GM18508 (cell line): Measurements from ENCODE around the gene ITPR1.

Source experiments
- ATAC-seq: cut with Tn5 transposase; IDR thresholded peaks from one replicate; pipeline ENCODE4 v1.9.1; 2021; ENCODE audit warnings: moderate number of reproducible peaks; ENCODE audit not compliant: insufficient read depth, unreplicated experiment

The ITPR1 gene

DNA sequence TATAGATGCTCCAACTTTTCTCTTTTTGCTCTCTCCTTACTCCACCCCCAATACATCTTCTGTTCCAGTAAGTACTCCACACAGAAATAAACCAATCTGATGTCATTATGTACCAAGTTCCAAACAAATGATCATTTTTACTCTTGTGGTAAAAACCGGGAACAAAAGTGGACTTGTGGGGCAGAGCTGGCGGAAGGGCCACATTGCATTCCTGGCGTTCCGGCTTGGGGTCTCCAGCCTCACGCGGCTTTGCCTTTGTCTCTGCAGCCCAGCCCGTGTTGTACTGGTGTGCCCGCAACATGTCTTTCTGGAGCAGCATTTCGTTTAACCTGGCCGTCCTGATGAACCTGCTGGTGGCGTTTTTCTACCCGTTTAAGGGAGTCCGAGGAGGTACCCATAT lies 301.6 kb downstream of the ITPR1 start:
- no peak for ATAC-seq

DNA sequence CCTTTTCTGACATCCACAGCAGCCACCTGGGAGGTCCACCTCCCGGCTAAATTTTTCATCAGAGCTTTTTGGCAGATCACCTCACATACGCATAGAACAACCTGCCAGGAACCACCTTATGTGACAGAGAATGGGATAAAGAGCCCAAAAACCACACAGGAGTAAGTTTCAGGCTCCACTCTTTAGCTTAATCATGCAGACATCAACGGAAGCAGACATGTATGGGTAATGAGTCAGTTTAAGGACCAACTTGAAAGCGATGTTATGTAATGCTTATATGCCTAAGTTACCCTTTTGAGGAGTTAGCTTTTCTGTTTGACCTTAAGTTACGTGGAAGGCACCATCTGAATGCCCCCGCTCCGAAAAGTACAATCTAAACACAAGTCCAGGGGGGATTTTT lies 302.8 kb downstream of the ITPR1 start:
- no peak for ATAC-seq

DNA sequence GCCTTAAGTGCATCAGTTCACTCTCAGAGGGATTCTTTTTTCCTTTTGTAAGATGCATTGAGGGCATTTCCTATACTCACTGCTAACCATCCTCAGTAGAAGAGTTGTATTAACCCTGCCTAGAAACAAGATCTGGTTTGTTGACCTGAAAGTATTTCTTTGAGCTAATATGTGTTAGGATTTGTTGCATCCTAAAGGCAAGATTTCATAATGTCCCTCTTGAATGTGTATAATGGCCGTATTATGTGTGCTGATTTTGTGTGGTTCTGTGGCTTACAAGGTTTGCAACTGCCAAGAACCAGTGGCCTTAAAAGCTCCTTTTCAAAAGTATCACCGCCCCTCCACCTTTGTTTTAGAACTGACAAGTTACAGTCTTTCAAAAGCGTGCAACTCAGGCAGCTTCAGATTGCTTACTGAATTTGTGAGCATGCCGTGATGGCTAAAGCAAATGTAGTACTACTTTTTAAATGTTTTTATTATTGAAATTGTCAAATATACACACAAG lies 304.1 kb downstream of the ITPR1 start:
- ATAC-seq = no peak

DNA sequence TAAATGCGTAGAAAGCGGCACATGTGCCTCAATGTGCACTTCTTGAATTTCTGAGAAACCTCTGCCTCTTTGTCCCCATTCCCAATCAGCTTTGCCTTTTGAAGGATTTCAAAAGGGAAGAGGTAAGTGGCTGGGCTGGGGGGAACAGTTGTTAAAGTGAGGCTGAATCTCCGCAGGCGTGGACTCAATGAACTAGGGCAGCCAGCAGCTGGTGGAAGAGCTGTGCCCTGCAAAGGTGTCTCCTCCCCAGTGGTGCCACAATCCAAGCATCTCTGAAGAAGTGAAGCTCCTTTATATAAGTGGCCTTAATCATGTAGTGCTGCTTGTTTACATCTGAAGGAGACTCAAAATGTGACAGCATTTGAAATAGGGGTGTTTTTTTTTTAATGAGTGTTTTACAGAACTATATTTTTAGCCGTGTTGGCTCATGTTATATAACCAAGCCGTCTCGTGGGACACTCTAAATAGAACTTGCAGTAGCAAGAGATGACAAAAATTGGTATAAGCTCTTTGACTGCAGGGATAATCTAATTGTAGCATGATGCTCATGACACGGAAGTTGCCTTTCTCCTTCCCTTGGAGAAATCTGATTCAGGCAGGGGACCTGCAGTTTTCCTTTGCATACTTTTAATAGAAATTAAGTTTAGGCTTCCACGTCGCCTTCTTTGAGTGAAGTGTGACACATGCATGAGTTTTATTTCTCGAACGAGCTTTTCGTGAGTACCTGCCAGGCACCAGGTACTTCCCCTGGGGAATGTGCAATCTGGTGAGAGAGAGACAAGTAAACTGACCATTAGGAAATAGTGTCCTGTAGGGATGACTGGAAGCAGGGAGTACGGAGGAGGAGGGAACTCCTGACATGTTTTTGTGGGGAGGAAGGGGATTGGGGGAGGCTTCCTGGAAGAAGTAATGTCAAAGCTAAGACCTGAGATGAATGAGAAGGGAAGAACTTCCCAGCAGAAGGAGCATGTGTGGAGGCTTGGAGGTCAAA lies 306.4 kb downstream of the ITPR1 start:
- ATAC-seq = no peak

DNA sequence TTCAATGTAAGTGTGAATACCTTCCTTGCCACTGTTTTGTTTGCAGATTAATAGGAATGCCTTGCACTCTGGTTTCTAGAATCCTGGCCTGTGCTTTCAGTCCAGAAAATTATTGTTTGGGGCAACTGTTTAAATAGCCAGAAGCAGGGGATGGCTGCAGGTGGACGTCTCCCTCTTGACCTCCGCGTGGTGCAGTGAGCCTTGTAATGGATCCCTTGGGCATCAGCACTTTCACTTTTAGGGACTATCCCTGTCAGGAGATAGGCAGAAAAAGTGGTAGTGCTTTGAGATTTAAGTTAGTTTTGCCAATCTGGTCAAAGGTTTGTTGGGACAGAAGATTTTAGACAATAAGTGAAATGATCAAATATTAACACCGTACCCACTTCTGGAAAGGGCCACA lies 307.4 kb downstream of the ITPR1 start:
- no peak for ATAC-seq

DNA sequence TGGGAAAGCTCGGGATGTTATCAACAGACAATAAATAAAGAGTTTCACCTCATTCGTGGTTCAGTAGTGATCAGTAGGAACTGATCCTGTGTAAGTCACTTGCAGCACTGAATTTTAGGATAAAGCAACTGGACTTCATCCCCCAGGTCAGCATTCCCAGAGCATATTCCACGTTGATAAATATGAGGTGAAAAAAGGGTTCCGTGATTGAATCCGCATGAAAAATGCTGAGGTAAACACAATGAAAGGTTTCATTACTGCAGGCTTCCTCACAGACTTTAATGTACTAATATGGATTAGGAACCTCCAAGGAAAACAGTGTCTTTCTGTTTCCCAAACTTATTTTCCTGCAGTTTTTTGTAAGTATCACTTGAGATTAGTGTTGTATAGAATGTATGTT lies 308.7 kb downstream of the ITPR1 start:
- ATAC-seq = no peak

DNA sequence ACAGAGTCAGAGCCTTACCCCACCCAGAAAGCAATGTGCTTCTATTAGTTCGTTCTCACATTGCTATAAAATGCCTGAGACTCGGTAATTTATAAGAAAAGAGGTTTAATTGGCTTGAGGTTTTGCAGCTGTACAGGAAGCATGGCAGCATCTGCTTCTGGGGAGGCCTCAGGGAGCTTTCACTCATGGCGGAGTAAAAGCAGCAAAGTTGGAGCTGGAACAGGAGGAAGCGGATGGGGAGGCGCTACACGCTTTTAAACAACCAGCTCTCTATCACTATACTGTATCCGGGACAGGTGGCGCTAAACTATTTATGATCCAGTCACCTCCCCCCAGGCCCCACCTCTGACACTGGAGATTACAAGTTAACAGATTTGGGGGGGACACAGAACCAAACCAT lies 309.8 kb downstream of the ITPR1 start:
- ATAC-seq = no peak

DNA sequence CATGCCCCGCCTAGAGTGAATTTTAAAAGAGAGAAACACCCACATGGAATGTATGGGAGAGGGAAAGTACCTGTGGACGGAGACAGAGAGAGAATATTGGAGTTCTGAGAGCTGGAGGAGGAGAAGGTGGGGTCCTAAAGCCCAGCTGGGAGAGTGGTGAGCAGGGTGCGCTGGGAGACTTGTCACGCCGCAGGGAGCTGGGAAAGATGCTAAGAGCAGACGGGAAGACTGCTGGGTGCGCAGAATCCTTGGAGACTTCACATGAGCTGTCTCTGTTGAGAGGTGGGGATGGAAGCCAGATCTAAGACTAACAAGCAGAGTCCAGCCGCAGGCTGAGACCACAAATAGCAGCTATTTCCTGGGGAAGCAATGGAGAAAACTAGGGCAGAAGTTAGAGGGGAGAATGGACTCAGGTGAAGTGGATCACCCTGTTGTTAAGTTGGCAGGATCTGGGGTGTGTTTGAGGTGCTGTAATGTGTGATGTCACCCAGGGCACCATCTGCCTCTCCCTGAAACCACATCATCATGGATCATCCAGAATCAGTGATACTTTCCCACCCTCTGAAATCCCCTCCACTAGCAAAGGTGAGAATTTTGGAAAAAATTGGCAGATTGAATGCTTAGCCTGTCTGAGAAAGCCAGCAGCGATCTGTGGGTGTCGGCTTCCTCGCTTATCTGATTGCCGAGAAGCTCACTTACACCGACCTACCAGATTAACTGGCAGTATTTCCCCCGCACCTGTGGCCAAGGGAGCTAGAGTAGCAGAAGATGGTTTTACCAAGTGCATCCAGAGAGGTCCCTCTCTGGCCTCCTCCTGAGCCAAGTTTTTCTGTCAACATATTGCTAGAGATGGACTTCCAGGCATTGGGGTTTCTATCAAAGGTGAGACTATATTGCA lies 311.3 kb downstream of the ITPR1 start:
- ATAC-seq = no peak

DNA sequence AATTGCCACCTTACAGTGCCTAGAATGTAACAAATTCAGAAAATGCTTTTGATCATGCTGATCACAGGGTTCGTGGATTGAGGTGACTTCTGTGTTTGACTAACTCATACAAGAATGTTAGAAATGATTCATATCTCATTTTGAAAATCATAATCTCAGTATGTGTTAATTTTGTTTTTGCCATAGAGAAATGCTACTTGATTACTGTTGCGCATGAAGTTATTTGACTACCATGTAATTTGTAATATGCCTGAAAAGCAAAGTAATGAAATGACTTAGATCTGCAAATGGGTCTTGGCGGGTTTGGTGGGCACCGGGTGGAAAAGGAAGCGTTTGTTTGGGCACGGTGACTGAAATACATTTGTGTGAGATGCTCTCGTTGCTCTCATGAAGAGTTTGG lies 312.5 kb downstream of the ITPR1 start:
- ATAC-seq = no peak

DNA sequence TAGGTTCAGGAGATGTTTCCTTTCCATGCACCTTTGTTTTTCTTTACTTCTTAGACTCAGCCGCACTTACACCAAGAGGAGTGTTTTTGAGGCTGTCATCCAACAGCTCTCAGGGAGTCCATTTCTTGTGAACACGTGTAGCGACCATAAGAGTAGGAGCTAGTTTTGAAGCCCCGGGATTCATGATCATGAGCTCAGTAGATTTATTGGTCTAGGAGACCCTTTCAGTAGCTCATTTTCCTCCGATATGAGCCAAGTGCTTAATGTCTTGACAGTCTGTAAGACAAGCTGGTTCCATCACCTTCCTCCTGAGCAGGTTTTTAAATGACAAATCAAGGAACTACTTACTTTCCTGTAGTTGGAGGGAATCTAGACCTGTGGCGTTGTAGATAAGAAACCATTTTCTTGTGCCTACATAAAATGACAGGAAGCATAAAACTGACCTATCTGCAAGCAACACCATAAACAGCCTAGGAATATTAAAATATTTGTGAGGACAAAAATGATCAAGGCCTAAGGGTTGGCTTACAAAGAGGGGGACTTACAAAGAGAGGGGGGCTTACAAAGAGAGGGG lies 313.5 kb downstream of the ITPR1 start:
- no peak for ATAC-seq

DNA sequence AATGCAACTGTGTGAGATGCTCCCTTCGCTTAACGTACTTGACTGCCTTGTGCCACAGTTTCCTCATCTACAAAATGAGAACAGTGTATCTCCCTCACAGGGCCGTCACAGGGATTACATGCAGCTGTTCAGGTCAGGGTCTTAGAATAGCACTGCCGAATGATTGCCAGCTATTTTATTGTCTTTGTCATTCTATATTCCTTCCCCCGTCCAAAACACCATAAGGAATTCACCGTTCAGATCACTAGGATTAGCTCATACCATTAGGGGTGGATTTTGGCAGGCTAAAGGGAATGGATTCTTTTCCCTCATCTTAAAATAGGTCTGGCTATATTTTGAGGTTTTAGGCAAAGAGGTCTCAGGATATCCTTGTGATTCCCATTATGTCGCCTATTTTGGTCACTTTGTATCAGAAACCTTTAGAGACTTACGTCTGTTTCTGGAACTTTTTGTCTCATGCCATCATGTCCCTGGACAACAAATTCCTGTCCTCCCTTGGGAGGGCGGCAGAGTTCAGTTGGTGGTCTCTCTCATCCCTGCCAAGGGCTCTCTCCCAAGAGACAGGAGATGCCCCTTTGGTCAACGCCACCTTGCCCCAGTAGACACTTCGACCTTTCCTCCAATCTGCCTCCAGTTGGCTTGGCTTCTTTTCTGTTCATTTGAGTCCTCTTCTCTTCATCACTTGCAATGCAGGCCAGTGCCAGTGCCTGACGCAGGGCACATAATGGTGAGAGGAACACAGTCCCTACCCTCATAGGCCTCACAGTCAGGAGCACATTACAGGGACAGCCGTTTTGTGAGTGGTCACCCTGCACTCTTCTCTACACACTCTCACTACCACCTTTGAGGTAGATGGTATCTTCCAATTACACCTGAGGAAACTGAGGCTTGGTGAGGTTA lies 314.5 kb downstream of the ITPR1 start:
- no peak for ATAC-seq

DNA sequence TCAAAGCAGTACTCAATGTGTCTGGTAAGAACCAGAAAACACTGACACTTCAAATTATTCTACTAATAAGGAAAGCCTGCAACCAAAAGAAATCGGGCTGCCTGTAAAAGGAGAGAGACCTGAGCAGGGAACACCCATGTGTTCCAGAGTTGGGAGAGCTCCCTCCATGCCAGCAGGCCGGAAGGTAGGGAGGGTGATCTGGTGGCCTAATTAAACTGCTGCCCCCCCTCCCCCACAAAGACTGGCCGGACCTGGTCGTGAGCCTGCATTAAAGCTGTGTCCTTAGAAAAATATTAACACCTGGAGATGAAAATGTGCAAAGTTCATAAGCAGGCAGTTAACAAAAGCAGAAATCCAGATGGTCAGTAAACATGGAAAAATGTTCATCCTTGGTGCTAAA lies 315.5 kb downstream of the ITPR1 start:
- ATAC-seq = no peak

DNA sequence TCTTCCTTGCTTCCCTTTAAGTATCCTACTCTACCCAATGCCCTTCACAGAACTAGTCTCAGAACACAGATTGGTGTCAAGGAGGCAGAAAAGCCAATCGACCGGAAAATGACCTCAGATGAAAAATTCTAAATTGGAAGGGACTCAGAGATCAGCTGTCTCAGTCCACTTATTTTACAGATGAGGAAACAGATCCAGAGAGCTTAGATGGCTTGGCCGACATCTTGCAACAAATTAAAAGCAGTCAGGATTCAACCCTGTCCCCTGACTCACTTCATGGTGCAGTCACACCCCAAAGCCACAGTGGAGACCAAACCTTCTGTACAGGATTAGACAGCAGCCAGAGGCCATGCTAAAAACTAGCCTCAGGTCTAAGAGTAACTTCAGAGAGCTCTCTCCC lies 316.8 kb downstream of the ITPR1 start:
- ATAC-seq = no peak

DNA sequence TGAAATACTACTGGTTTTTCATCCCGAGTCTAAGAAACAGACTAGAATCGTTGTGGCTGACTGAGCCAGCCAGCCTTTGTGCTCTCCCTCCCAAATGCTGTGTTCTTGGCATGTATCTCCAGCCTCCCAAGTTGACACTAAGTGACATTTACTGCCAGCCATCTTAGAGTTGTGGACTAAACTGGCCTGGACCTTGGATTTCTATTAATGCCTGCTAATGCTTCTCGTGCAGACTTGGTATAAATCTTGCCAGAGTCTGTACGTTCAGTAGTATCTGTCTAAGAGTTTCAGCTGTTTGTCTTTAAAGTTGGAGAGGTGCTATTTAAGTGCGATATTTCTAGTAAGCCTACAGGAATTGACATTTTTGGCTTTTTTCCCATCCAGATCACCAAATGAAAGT lies 319.4 kb downstream of the ITPR1 start:
- ATAC-seq = no peak

DNA sequence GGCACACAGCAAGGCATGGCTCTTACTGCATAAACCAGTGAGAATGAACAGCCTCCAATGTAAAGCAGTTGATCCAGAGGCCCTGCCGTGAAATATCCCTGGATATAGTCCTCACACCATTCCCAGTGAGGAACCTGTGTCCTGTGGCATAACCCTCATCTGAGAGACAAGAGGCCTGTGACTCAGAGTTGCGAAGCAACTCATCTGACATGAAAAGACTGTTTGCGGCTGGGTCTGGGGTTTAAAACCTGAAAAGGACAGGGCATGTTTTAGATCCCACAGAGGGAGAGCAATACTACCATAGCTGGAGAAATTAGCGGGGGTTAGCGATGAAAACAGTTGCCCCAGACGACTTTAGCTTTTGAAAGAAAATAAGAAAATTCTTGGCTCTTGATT lies 320.8 kb downstream of the ITPR1 start:
- no peak for ATAC-seq

DNA sequence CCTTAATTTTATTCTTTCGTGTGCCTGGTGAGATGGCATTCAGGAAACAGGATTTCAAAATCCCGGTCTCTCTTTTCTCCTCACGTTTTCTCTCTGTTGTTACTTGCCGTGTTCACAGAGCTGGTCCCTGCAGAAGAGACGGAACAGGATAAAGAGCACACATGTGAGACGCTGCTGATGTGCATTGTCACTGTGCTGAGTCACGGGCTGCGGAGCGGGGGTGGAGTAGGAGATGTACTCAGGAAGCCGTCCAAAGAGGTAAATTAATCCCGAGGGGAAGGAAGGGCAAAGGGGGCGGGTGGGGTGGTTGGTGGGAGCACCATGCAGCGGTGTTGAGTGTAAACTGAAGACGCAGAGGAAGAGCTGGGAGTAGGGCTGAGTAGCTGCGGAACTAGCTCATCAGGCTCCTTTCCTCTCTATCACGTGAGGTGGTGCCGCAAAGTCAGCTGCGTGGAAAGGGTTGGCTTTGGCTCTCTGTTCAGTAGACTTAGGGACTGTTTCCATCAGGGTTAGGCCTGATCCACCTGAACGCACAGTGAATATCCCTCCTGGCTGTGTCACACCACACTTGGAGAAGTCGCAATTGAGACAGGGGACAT lies 321.3 kb downstream of the ITPR1 start:
- ATAC-seq = no peak

DNA sequence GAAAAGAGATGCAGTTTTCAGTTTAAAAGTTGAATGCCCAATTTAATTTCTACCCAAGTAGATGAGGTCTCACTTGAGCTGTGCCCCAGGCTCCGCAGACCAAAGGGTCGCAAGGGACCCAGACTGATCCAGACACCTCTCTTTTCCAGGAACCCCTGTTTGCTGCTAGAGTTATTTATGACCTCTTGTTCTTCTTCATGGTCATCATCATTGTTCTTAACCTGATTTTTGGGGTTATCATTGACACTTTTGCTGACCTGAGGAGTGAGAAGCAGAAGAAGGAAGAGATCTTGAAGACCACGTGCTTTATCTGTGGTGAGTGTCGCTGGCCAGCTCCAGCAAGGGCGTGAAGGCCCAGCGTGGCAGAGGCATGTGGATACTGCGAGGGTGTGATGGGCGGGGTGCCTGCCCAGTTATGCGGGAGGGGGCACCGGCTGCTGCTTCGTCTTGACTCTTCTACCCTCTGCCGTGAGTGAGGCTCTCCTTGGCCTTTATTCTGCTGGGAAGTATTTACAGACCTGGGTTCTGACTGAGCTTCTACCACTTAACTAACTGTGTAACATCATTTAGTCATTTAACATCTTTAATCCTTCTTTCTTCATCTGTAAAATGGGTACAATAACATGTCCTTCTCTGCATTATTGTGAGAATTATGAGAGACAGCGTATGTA lies 321.9 kb downstream of the ITPR1 start:
- ATAC-seq = no peak

DNA sequence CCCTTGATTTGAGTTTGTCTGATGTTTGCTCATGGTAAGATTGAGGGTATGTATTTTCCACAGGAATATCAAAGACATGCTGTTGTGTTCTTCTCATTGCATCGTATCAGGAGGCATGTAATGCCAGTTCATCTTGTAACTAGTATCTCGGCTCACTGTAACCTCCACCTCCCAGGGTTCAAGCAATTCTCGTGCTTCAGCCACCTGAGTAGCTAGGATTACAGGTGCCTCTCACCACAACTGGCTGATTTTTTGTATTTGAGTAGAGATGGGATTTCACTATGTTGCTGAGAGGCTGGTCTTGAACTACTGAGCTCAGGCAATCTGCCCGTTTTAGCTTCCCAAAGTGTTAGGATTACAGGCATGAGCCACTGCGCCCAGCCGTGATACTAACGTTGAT lies 323.2 kb downstream of the ITPR1 start:
- no peak for ATAC-seq

DNA sequence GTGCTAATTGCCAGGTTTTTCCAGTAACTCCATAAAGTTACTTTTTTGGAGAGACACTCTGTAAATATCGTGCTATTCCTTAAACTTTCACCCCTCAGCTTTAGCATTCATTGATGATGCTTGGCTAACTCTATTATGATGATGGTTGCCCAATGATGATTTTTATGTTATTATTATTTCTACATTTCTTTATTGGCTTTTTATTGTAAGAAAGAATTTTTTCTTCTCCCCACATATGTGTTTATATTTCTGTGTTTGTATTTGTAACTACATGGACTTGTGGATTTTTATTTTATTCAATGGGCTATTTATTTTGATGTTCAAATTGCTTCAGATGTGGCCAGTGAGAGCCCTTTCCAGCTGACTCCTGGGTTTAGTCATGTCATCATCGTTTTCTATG lies 323.6 kb downstream of the ITPR1 start:
- ATAC-seq = no peak
